Activated naive CD4-positive, alpha-beta T cell treated with anti-CD3 and anti-CD28 coated beads, Interleukin-2, amount 50 U/mL, for 72 hours (primary cell): Measurements from ENCODE around the gene GTF2H1. TPM values are rescaled to one million over a fixed set of nuclear protein-coding genes. Genes with fewer than 3 reads are reported as not detected.
"Not testable (repeated sequence)": the region's sequence is repeated elsewhere in the genome, so short reads cannot be mapped to it uniquely, and the experiment has no call there.

ENCODE experiments used
- ATAC-seq, 2 donors: fragments of 150-1000 bp; cut with Tn5 transposase; 2 replicates each; pipeline ENCODE4 v1.10.0; 2021; ENCODE audit warnings: mild to moderate bottlenecking in 2 of 2, moderate library complexity in 2 of 2
- DNase-seq, 2 donors: peaks; one replicate each; pipeline ENCODE4 v3.0.0; 2021 to 2022; ENCODE audit warnings: low spot score in 2 of 2
- H3K27ac Mint-ChIP-seq, 2 donors: one replicate each; pipeline ENCODE4 v1.8.0; 2022; ENCODE audit warnings: mild to moderate bottlenecking in 2 of 2, mixed read lengths in 2 of 2
- H3K36me3 Mint-ChIP-seq, 2 donors: one replicate each; pipeline ENCODE4 v1.8.0; 2022; ENCODE audit warnings: mixed read lengths in 2 of 2
- H3K9me3 Mint-ChIP-seq, 2 donors: one replicate each; pipeline ENCODE4 v1.8.0; 2022; ENCODE audit warnings: mixed read lengths in 2 of 2
- total RNA-seq, 2 donors: library from RNA; stranded (reverse); gene quantifications; one replicate each; pipeline ENCODE4 v1.2.3, GENCODE V29; 2022

Gene GTF2H1
- total RNA-seq, 2 donors from 2014 or later, result 36.1 to 53.6 TPM

DNA sequence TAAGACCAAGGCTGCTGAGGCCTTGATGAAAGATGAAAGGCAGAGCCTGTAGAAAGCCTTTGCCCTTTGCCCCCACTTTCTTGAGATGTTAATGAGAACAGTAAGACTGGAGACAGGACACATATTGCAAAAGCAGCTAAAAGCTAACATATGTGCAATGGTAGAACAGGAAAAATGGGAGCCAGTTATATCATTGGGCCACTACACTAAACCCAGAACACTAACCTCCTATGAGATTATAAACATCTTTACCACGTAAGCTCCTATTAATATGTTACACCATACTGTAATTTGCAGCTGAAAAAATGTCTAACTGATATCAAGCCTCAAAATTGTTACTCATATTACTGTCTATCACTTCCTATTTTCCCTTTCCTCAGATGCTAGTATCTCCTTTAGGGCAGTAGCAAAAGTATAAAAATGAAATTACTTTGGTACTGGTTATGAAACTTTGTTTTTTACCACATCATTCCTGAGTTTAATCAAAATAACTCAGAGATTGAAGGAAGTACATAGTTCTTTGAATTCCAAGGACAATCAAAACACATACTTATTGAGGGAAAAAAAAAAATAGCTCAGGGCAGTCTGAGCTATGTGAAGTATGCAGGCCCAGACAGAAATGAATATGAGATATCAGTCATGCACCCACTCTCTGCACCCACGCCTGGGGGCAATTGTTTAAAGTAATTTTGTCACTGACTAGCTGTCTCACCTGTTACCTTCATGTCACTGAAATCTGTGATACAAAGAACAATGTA, 9.5 kb upstream of the GTF2H1 start:
- no peak overlapping the region for H3K27ac Mint-ChIP-seq
- H3K36me3 Mint-ChIP-seq, result no peaks in the 10 kb centered on the region
- H3K9me3 Mint-ChIP-seq, result no peaks in the 10 kb centered on the region
- DNase-seq, result no peak
- peak in 1 of 2 donors; percentile 70 for ATAC-seq

DNA sequence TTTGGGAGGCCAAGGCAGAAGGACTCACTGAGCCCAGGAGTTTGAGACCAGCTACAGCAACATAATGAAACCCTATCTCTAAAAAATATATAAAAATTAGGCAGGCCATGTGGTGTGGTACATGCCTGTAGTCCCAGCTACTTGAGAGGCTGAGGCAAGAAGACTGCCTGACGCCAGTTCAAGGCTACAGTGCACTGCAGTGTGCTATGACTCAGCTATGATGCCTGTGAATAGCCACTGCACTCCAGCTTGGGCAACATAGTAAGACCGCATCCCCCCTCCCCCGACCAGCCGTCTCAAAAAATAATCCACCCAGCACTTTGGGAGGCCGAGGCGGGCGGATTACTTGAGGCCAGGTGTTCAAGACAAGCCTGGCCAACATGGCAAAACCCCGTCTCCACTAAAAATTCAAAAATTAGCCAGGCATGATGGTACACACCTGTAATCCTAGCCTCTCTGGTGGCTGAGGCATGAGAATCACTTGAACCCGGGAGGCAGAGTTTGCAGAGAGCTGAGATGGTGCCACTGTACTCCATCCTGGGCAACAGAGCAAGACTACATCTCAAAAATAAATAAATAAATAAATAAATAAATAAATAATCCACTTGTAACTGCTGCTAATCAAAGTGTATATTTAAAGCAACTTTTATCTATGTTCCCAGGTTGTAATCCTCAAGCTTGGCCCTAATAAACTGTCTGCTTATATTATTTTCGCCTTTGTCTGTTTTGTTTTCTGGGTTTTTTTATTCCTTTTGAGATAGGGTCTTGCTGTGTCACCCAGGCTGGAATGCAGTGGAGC, 8.2 kb upstream of the GTF2H1 start:
- H3K27ac Mint-ChIP-seq, result no peak overlapping the region
- DNase-seq, result no peak
- no peaks in the 10 kb centered on the region for H3K36me3 Mint-ChIP-seq
- H3K9me3 Mint-ChIP-seq, result no peaks in the 10 kb centered on the region
- no peak for ATAC-seq

DNA sequence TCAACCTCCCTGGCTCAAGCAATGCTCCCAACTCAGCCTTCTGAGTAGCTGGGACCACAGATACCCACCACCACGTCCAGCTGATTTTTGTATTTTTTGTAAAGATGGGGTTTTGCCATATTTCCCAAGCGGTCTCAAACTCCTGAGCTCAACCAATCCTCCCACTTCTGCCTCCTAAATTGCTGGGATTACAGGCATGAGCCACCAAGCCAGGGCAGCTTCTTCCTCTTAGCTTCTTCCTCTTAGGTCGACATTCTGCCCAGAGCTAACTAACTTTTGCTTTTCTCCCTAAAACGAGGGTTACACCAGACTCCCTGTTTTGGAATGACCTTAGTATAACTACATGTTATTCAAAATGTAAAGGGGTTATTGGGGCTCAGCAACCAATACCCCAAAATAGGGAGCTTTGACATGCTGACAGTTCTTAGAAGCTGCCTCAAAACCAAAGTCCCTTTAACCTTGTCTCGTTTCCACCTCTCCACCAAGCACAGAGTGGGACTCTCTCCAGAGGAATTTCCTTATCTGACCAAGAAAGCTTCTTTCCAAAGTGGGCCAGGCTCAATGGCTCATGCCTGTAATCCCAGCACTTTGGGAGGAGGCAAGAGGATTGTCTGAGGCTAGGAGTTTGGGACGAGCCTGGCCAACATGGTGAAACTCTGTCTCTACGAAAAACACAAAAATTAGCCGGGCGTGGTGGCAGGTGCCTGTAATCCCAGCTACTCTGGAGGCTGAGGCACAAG, 7.4 kb upstream of the GTF2H1 start:
- Mint-ChIP-seq H3K27ac (peak overlapping the region in 1 of 2 donors; percentile 16), H3K36me3 (no peaks in the 10 kb centered on the region), H3K9me3 (no peaks in the 10 kb centered on the region)
- DNase-seq (no peak), ATAC-seq (no peak)

DNA sequence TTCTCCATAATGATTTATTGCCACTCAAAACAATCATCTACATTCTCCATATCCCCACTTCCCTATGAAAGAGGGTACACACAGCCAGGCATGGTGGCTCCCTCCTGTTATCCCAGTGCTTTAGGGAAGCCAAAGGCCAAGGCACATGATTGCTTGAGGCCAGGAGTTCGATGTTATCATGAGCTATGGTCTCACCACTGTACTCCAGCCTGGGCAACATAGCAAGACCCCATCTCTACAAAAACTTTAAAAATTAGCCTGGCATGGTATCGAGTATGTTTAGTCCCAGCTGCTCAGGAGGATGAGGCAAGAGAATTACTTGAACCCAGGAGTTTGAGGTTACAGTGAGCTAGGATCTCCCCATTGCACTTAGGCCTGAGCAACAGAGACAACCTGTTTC, 6.5 kb upstream of the GTF2H1 start:
- DNase-seq (no peak), ATAC-seq (no peak)
- Mint-ChIP-seq H3K27ac (no peak overlapping the region), H3K36me3 (no peaks in the 10 kb centered on the region), H3K9me3 (no peaks in the 10 kb centered on the region)

DNA sequence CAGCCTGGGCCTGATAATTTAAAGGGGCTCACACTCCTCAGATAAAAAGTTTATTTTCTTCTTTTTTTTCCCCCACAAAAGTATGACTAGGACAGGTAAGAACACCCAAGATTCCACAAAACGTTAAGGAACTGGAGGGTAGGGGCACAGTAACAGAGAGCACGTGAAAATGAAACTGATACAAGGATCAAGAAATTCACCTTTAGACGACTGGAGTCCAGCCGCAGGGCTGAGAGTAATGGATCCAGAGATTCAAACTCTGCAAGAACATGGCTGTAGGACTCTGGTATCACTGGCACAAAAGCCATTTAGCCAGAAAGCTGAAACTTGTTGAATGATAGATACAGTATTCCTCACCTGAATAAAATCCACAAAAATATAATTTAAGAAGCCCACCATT, 4.8 kb upstream of the GTF2H1 start:
- DNase-seq, result no peak
- Mint-ChIP-seq H3K27ac (no peak overlapping the region), H3K36me3 (peaks cover 0 to 14% of the 10 kb centered on the region in 2 donors), H3K9me3 (no peaks in the 10 kb centered on the region)
- ATAC-seq, result no peak

DNA sequence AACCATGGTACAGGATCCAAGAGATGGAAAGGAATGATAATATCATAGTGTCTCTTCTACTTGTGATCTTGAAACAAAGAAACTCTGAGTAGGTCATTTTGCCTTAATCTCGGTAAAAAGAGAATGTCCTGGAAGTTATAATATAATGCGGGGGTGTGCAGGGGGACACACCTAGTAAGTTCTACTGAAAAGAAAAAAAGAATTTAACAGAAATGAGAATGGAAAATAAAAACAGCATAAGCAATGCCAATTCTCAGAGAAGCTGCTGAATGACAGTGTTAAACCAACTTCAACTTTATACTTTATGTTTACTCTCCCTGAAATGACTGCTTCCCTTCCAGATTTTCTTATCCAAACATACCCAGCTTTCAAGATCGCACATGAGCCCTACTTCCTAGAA, 2.5 kb upstream of the GTF2H1 start:
- H3K27ac Mint-ChIP-seq, result peak overlapping the region in 1 of 2 donors; percentile 25
- ATAC-seq (no peak), DNase-seq (no peak)
- H3K36me3 Mint-ChIP-seq, result peaks cover 0 to 36% of the 10 kb centered on the region in 2 donors
- H3K9me3 Mint-ChIP-seq, result no peaks in the 10 kb centered on the region

DNA sequence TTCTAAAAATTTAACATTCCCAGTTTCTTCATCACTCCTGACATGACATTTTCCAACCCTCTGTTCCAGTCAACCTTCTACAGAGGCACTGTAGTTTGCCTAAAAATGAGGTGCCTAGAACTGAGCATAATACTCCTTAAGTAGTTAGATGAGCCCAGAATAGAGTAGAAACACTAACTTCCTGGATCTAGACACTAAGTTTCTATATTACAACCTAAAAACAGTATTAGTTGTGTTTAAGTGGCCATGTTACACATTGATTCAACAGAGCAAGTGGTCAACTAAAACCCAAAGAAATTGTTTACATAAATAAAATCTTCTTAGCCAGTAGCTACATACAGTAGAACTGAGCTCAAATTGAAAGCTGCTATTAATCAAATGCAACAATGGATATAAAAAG, 1.8 kb upstream of the GTF2H1 start:
- Mint-ChIP-seq H3K27ac (peak overlapping the region in 1 of 2 donors; percentile 97), H3K36me3 (peaks cover 0 to 42% of the 10 kb centered on the region in 2 donors), H3K9me3 (no peaks in the 10 kb centered on the region)
- ATAC-seq (no peak), DNase-seq (no peak)

DNA sequence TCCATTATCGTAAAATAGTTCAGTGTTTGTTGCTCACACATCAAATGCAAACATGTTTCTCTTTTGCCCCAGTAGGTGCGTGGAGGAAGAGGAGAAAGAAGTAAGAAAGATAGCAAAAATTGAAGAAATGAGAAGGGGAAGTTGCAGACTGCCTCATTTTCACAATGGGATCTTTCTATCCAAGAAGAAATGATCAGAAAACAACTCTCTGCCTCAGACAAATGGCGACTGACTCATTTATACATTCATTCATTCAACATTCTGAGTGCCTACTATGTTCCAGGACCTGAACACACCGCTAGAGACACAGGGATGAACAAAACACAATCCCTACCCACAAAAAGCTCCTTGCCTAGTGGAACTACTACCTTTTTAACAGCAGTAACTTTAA, 794 bp upstream of the GTF2H1 start:
- Mint-ChIP-seq H3K27ac (peak overlapping the region; percentile 97 to 99), H3K36me3 (peaks cover 2 to 42% of the 10 kb centered on the region in 2 donors), H3K9me3 (no peaks in the 10 kb centered on the region)
- ATAC-seq (peak; percentile 21 to 28), DNase-seq (no peak)

DNA sequence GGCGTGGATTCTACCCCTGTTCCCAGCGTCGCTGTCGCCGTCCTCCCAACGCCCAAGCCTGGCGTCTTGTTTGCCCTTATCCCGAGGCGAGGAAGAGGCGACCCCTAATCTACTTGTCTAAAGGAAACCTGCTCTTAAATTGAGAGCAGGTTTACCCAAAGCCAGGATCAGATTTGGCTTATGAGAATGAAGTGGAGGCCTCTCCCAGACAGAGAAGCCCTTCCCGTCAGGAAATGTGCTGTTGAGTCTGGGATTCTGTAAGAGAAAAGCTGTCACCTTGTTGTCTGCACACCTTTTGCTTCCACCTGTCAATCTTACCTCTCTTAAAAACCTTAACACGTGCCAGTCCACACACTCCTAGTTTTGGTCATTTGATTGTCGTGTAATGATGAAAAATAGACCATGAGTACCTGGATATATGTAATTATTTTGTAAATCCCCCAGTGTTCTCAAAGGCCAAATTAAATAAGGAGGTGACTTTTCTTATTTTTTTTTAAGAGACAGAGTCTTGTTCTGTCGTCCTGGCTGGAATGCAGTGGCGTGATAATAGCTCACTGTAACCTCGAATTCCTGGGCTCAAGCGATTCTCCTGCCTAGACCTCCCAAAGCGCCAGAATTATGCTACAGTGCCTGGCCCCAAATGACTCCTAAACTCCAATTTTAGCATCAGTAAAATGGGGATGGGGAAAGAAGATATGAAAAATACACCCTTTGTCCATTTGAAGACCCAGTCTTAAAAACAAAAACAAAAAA, 627 bp downstream of the GTF2H1 start:
- ATAC-seq (no peak), DNase-seq (no peak)
- H3K27ac Mint-ChIP-seq, result peak overlapping the region; percentile 97 to 99
- peaks cover 5 to 42% of the 10 kb centered on the region in 2 donors for H3K36me3 Mint-ChIP-seq
- H3K9me3 Mint-ChIP-seq, result no peaks in the 10 kb centered on the region

DNA sequence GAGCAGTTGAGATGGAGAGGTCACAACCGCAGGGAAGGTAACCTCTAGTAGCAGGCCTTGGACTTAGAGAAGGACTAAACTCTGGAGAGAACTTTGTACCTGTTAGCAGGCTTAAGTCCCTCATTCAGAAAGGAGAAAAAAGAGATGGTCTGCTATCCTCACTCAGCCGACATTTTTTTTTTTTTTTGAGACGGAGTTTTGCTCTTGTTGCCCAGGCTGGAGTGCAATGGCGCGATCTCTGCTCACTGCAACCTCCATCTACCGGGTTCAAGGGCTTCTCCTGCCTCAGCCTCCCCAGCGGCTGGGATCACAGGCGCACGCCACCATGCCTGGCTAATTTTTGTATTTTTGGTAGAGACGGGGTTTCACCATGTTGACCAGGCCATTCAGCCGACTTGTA, 1.5 kb downstream of the GTF2H1 start:
- Mint-ChIP-seq H3K27ac (peak overlapping the region; percentile 15 to 97), H3K36me3 (peaks cover 5 to 42% of the 10 kb centered on the region in 2 donors)
- ATAC-seq, H3K9me3 Mint-ChIP-seq, DNase-seq: not testable (repeated sequence)

DNA sequence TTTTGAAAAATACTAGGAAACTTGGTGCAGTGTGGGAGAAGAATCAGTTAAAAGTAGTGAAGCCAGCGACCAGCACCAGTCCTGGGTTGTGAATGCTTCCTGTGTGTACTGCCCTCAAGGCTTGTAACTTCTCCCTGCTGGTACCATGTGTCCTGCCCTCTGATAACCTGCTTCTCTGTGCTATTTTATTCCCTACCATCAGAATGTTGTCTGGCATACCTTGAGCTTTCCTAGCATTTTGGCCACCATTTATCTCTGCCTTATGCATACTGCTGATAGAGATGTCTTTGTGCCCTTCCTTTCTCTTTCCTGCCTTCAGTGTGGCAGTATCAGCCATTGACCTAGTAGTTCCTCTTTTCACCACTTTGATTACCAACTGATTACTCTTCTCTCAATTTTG, 2.0 kb downstream of the GTF2H1 start:
- peaks cover 5 to 45% of the 10 kb centered on the region in 2 donors for H3K36me3 Mint-ChIP-seq
- ATAC-seq, result no peak
- no peak overlapping the region for H3K27ac Mint-ChIP-seq
- no peaks in the 10 kb centered on the region for H3K9me3 Mint-ChIP-seq
- DNase-seq, result no peak

DNA sequence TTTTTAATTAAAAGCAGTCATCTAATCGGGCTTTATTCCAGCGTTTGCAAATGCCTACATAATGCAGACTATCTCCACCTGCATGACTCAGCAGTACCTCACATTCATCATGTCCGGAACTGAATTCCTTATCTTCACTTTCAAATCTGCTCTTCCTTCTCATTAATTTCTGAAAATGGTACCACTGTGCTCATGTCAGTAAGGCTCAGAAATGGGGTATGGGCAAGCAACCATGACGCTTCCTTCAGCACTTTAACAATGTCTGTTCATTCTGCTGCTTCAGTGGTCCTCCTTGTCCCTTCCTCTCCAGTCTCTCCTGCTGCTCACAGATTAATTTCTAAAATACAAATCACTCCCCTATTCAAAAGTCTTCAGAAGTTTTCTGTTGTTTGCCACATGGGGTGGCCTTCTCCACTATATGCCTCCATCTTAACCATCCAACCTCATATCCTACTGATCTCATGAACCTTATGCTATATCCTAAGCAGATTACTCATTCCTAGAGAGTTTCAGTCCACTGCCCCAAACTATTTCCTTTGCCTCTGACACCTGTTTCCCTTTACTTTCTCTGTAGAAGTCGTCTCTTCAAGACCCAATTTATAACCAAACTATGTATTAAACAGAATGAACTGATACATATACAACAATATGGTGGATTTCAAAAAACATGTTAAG, 7.0 kb downstream of the GTF2H1 start:
- H3K27ac Mint-ChIP-seq, result peak overlapping the region; percentile 3 to 62
- DNase-seq (no peak), ATAC-seq (peak; percentile 73 to 90)
- H3K36me3 Mint-ChIP-seq, result peaks cover 12 to 28% of the 10 kb centered on the region in 2 donors
- H3K9me3 Mint-ChIP-seq, result no peaks in the 10 kb centered on the region

DNA sequence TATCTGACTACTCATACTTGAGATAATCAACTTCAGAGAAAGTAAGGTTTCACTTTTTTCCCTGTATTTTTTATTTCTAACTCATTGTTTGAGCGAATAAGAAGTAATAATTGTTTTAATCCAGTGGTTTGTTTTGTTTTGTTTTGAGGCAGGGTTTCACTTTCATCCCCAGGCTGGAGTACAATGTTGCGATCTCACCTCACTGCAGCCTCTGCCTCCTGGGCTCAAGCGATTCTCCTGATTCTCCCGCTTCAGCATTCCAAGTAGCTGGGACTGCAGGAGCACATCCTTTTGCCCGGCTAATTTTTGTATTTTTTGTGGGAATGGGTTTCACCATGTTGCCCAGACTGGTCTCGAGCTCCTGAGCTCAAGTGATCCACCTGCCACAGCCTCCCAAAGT, 8.6 kb downstream of the GTF2H1 start:
- DNase-seq (no peak), ATAC-seq (no peak)
- Mint-ChIP-seq H3K27ac (peak overlapping the region in 1 of 2 donors; percentile 62), H3K9me3 (no peaks in the 10 kb centered on the region), H3K36me3 (peaks cover 26 to 28% of the 10 kb centered on the region in 2 donors)

DNA sequence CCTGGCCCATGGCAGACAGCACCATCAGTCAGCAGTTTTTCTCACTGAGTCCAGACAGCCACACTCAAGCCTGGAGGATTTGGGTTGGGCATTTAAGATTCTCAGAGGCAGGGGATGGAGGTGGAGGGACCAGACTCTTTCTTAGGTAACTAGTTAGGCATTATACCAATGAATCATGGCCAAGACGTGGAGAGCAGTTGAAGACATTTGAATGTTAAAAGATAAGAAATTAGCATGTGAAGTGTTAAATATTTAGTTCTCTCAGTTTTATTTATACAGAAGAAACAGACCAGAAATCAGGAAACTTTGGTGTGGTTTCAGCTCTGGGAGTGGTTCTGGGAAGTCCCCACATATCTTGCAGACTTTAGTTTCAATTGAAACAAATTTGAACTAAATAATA, 9.9 kb downstream of the GTF2H1 start:
- H3K9me3 Mint-ChIP-seq, result no peaks in the 10 kb centered on the region
- H3K36me3 Mint-ChIP-seq, result peaks cover 25 to 27% of the 10 kb centered on the region in 2 donors
- H3K27ac Mint-ChIP-seq, result peak overlapping the region; percentile 46 to 82
- peak; percentile 26 to 46 for ATAC-seq
- DNase-seq, result no peak

DNA sequence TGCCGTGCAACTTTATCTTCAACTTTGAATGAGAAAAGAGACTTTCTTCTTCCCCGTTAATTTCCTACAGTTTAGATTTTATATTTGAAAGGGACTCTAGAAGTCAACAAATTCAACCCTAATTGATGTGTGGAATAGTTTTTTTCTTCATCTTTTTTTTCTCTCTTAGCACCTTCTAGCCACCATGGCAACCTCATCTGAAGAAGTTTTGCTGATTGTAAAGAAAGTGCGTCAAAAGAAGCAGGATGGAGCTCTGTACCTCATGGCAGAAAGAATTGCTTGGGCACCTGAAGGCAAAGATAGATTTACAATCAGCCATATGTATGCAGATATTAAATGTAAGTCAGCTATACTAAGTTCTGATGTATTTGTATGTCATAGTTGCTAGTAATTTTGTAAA, 10.5 kb downstream of the GTF2H1 start:
- H3K27ac Mint-ChIP-seq, result peak overlapping the region in 1 of 2 donors; percentile 6
- H3K9me3 Mint-ChIP-seq, result no peaks in the 10 kb centered on the region
- no peak for ATAC-seq
- H3K36me3 Mint-ChIP-seq, result peaks cover 25 to 27% of the 10 kb centered on the region in 2 donors
- no peak for DNase-seq
